DND-41 (cell line): Measurements from ENCODE around the gene NUCB2.

Experiments used
- EZH2 ChIP-seq: IDR thresholded peaks from 3 replicates; pipeline ENCODE4 v1.6.1; 2012; ENCODE audit warnings: borderline replicate concordance, low read depth, mild to moderate bottlenecking, moderate library complexity, low read length, inconsistent platforms; ENCODE audit not compliant: severe bottlenecking
- TF ChIP-seq, protein P1 (sequence below): IDR thresholded peaks from 2 replicates; pipeline ENCODE4 v1.5.1; 2012; ENCODE audit warnings: borderline replicate concordance, low read length, moderate library complexity, mild to moderate bottlenecking; ENCODE audit not compliant: poor library complexity, severe bottlenecking; ENCODE audit errors: extremely low read depth

DNA sequence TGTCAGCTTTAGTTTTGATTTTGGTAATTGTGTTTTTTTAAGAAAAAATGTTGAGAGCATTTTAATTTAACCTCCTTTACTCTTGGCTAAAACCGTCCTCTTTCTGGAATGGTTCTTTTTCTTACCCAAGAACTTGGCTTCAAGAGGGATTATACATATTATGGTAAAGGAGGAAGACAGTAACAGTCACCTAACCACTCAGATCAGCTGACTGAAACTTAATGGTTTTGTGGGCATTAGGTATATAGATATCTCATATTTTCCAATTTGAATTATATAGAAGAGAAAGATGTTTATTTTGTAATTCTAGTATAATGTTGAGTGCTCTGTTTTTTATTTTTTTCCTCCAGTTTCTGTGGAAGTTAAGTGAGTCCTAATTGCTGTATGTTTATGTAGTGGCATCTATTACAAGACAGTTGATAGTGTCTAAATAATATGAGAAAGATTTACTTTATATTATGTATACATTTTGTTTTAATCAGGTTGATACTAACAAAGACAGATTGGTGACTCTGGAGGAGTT is 38.4 kb downstream of the NUCB2 start:
- TF ChIP-seq, protein P1, sequence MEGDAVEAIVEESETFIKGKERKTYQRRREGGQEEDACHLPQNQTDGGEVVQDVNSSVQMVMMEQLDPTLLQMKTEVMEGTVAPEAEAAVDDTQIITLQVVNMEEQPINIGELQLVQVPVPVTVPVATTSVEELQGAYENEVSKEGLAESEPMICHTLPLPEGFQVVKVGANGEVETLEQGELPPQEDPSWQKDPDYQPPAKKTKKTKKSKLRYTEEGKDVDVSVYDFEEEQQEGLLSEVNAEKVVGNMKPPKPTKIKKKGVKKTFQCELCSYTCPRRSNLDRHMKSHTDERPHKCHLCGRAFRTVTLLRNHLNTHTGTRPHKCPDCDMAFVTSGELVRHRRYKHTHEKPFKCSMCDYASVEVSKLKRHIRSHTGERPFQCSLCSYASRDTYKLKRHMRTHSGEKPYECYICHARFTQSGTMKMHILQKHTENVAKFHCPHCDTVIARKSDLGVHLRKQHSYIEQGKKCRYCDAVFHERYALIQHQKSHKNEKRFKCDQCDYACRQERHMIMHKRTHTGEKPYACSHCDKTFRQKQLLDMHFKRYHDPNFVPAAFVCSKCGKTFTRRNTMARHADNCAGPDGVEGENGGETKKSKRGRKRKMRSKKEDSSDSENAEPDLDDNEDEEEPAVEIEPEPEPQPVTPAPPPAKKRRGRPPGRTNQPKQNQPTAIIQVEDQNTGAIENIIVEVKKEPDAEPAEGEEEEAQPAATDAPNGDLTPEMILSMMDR: no peak
- TF ChIP-seq EZH2: no peak
